ENCODE results near the gene TIGAR. TPM values are rescaled to one million over a fixed set of nuclear protein-coding genes. Genes with fewer than 3 reads are reported as not detected.

The TIGAR gene, protein sequence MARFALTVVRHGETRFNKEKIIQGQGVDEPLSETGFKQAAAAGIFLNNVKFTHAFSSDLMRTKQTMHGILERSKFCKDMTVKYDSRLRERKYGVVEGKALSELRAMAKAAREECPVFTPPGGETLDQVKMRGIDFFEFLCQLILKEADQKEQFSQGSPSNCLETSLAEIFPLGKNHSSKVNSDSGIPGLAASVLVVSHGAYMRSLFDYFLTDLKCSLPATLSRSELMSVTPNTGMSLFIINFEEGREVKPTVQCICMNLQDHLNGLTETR
- 10 to 100 TPM in 1 of 2 donors, 1 to 10 TPM in 1; 9.7 to 14.0 TPM for total RNA-seq
- long read RNA-seq, transcript TIGAR-201 (6 exons, 2,782 nt) = major isoform, 10 of 12 reads
- long read RNA-seq, partial matches to known transcripts = 0 of 12 reads
- long read RNA-seq, other reads (novel, unspliced or antisense) = 2 of 12 reads

GRCh38 chr12:4320853-4321701 is at the start of gene TIGAR:
TSS of gene TIGAR (plus strand) at chr12:4321213. CDS start at chr12:4321272, 59 bp downstream.
- DNase-seq (peak; percentile 95), ATAC-seq (peak; percentile 100)
- intact Hi-C loops (cut with DNase I) = no loop called here

GRCh38 chr12:4271717-4272423 is 49.1 kb upstream of the TIGAR start:
- intact Hi-C loops (cut with DNase I) = loop anchor here in 1 of 2 donors (10.0 kb wide), 2 partner anchors 277 to 387 kb away; no protein-coding TSS in a partner anchor
- DNase-seq (peak; percentile 81), ATAC-seq (peak; percentile 48 to 54)

DNA sequence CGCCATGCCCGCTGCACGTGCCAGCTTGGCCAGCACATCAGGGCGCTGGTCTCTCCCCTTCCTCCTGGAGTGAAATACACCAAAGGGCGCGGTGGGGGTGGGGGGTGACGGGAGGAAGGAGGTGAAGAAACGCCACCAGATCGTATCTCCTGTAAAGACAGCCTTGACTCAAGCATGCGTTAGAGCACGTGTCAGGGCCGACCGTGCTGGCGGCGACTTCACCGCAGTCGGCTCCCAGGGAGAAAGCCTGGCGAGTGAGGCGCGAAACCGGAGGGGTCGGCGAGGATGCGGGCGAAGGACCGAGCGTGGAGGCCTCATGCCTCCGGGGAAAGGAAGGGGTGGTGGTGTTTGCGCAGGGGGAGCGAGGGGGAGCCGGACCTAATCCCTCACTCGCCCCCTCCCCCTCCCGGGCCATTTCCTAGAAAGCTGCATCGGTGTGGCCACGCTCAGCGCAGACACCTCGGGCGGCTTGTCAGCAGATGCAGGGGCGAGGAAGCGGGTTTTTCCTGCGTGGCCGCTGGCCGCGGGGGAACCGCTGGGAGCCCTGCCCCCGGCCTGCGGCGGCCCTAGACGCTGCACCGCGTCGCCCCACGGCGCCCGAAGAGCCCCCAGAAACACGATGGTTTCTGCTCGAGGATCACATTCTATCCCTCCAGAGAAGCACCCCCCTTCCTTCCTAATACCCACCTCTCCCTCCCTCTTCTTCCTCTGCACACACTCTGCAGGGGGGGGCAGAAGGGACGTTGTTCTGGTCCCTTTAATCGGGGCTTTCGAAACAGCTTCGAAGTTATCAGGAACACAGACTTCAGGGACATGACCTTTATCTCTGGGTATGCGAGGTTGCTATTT is 48.4 kb upstream of the TIGAR start:
- peak; percentile 0 to 2 for ATAC-seq
- intact Hi-C loops (cut with DNase I) = loop anchor here in 1 of 2 donors (10.0 kb wide), 2 partner anchors 278 to 388 kb away; no protein-coding TSS in a partner anchor
- peak; percentile 63 for DNase-seq

- DNase-seq (no peak), ATAC-seq (no peak)
- intact Hi-C loops (cut with DNase I) = loop anchor here in 1 of 2 donors (10.0 kb wide), 2 partner anchors 278 to 388 kb away; no protein-coding TSS in a partner anchor
These were observed 47.8 kb upstream of the TIGAR start for GRCh38 chr12:4273273-4273651.

GRCh38 chr12:4273652-4274395 is 47.2 kb upstream of the TIGAR start, which contains the start of gene CCND2:
TSS of gene CCND2 (plus strand) at chr12:4273762. CDS start at chr12:4274041, 279 bp downstream.
- intact Hi-C loops (cut with DNase I) = loop anchor here in 1 of 2 donors (10.0 kb wide), 2 partner anchors 279 to 389 kb away; no protein-coding TSS in a partner anchor
- ATAC-seq (peak; percentile 66 to 75), DNase-seq (peak; percentile 91)

DNA sequence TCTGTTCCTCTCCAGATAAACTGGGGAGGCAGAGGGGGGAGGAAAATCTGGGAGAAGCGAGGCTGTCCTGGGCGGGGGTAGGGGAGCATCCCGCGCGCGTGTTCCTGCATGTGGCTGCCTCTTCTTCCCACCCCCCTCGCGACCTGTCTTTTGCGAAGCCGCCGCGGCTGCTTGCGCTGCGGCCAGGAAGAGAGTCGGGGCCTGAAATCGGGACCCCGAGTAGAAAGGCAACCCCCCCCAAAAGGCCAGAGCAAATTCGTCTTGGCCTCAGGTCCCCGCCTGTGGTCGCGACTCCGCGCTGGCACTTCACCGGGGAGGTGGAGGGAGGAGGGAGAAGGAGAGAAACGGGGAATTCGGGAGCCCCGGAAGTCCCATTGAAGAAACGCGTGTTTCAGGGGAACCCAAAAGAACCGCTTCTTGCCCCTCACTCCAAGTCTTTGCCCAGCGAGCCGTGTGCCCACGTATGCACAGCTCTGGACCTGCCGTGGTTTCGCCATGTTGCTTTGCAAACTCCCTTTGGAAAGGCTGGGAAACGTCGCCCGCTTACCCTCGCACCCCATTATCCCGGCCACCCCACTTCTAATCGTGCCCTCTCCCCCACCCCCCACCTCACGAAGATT is 46.5 kb upstream of the TIGAR start:
- no peak for ATAC-seq
- DNase-seq = no peak
- intact Hi-C loops (cut with DNase I) = loop anchor here (5.0 to 10.0 kb wide), 3 partner anchors 237 to 390 kb away; no protein-coding TSS in a partner anchor

DNA sequence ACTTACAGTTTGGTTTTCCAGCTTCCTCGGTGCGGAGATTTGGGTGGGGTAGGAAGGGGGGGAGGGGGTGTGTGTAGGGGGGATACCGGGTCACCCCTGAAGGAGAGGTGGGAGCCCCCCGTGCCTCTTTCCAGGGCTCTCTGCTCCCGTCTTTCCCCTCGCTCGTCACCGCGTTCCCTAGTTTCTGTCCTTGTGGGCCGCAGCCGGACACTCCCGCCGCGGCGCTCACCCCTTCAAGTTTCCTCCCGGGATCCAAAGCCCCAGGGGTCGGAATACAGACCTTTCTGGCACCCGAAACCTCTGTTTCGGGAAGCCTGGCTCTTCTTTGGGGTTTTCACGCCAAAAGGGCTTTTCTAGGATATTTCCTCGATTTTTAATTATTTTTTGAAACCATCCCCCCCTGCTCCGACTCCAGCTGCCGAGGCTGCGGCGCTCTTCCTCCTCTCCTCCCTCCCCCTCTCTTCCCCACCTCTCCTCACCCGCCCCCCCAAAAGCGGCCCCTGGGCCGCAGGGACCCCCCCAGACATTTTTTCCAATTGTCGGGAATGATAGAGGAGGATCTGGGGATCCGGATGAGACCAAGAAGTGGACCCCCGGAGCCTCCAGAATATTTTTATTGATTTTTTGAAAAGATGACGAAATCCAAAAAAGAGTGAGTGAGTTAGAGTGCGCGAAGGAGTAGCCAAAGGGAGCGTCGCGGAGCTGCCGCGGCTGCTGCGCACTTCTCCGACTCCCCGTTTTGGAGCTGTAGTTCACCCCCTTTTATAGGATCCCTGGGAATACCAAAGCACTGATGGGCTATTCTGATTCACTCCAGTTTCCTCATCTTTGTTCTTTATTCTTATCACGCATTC is 45.8 kb upstream of the TIGAR start:
- ATAC-seq (no peak), DNase-seq (no peak)
- intact Hi-C loops (cut with DNase I) = loop anchor here (5.0 to 10.0 kb wide), 3 partner anchors 238 to 390 kb away; no protein-coding TSS in a partner anchor

- DNase-seq (no peak), ATAC-seq (no peak)
- intact Hi-C loops (cut with DNase I) = loop anchor here (2.0 to 10.0 kb wide), 6 partner anchors 169 to 391 kb away; no protein-coding TSS in a partner anchor
These were observed 45.1 kb upstream of the TIGAR start for GRCh38 chr12:4275870-4276301.

DNA sequence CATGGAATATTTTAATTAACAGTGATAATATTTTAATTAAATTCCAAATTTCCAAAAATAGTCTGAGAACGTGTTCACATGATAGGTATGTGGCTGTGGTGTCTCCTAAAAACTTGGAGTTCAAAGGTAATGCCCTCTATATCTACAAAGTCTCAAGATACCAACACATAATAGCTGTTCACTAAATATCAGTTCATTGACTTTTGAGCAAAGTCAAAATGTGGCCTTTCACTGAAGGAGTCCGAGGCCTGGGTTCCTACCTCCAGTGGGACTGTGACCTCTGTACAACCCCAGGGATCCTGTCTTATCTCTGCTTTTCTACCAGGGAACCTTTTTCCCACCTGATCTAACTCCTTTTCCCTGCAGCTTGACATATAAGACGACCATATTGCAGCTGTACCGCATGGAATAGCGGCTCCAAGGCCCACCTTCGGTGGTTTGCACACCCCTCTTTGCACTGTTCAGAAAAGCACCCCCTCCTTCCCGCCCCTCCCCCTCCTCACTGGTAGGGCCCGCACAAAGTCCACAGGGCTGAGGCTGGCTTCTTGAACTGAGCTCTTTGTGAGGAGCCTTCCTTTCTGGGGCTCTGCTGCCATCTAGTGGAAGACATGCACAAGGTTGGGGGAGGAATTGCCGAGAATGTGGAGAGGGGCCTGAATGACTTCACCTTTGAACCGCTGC is 44.3 kb upstream of the TIGAR start:
- DNase-seq = peak; percentile 87

GRCh38 chr12:4277205-4277543 is 43.8 kb upstream of the TIGAR start:
- ATAC-seq (no peak), DNase-seq (no peak)
- intact Hi-C loops (cut with DNase I) = loop anchor here (2.0 to 10.0 kb wide), 6 partner anchors 170 to 392 kb away; no protein-coding TSS in a partner anchor

More for the DNA sequence above, 44.3 kb upstream of the TIGAR start:
- peak; percentile 36 to 47 for ATAC-seq
- intact Hi-C loops (cut with DNase I) = loop anchor here (2.0 to 10.0 kb wide), 6 partner anchors 170 to 392 kb away; no protein-coding TSS in a partner anchor

GRCh38 chr12:4277857-4278256 is 43.2 kb upstream of the TIGAR start:
- no peak for ATAC-seq
- intact Hi-C loops (cut with DNase I) = loop anchor here (2.0 to 10.0 kb wide), 6 partner anchors 171 to 393 kb away; no protein-coding TSS in a partner anchor
- DNase-seq = no peak

- peak; percentile 80 for DNase-seq
- intact Hi-C loops (cut with DNase I) = loop anchor here (5.0 to 10.0 kb wide), 3 partner anchors 241 to 394 kb away; no protein-coding TSS in a partner anchor
- ATAC-seq = peak; percentile 14 to 20
These were observed 42.5 kb upstream of the TIGAR start for GRCh38 chr12:4278329-4279197.

DNA sequence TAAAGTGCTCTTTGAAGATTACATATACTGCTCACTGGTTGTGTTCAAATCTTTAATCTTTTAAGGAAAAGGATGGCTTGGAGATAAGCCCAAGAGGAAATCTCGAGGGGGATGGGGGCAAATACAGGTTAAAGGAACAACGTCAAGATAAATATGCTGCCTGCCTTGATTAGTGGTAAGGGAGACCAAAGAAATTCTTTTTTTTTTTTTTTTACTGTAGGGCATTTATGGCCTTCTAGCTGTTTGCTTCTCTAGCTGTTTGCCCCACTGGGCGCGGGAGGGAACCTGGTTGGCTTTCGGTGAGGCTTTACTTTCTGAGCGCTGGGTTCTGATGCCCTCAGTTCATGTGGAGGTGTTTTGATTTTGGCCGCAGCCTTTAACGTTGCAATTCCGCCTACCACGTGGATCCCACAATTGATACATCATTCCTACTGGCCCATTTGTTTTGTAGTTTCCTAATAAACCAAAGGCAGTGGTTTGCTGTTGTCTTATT is 41.8 kb upstream of the TIGAR start:
- DNase-seq = no peak
- ATAC-seq = no peak
- intact Hi-C loops (cut with DNase I) = loop anchor here (5.0 to 10.0 kb wide), 3 partner anchors 242 to 394 kb away; no protein-coding TSS in a partner anchor
